Thoracic aorta (tissue), 2 donors: Measurements from ENCODE around the gene ABCC11. TPM values are rescaled to one million over a fixed set of nuclear protein-coding genes. Genes with fewer than 3 reads are reported as not detected.

Source experiments
- ATAC-seq: fragments of 150-250 bp; one replicate; pipeline ENCODE4 v1.8.0; 2017; ENCODE audit warnings: low read depth; ENCODE audit not compliant: insufficient number of reproducible peaks, low FRiP score
- DNase-seq: peaks from one replicate; pipeline ENCODE4 v3.0.0-alpha.2; 2020; ENCODE audit warnings: low spot score
- H3K27ac ChIP-seq, 2 donors: fragments of 200-600 bp; sonication (generic); 1 replicate in 1 of 2; 2 replicates in 1 of 2; pipeline ENCODE4 v1.5.1; 2016; ENCODE audit warnings: mild to moderate bottlenecking in 2 of 2, moderate library complexity in 2 of 2
- H3K27me3 ChIP-seq: fragments of 200-600 bp; sonication (generic); replicated peaks from 2 replicates; pipeline ENCODE4 v1.6.0; 2016; ENCODE audit warnings: mild to moderate bottlenecking; ENCODE audit not compliant: insufficient read depth
- H3K36me3 ChIP-seq: fragments of 200-600 bp; sonication (generic); one replicate; pipeline ENCODE4 v1.5.1; 2016
- H3K4me1 ChIP-seq, 2 donors: fragments of 200-600 bp; sonication (generic); 1 replicate in 1 of 2; 2 replicates in 1 of 2; pipeline versions ENCODE4 v1.5.1 to v1.6.0; 2016; ENCODE audit warnings: low read depth in 2 of 2, mild to moderate bottlenecking in 1 of 2; ENCODE audit not compliant: control insufficient read depth in 1 of 2
- H3K4me3 ChIP-seq: fragments of 200-600 bp; sonication (generic); 2 replicates; pipeline ENCODE4 v1.5.1; 2016; ENCODE audit warnings: mild to moderate bottlenecking
- H3K9me3 ChIP-seq: fragments of 200-600 bp; sonication (generic); 2 replicates; pipeline ENCODE4 v1.5.1; 2016
- total RNA-seq, 2 donors: library from RNA; depleted of rRNA; stranded (reverse); fragments of >200 nt; gene quantifications; one replicate each; pipeline versions ENCODE4 v1.1.0 to v1.2.3, GENCODE V29; 2016
- TF ChIP-seq, protein P1 (sequence below): fragments of 200-600 bp; sonication (generic); IDR thresholded peaks from one replicate; pipeline ENCODE4 v1.5.1; 2019; ENCODE audit warnings: antibody characterized with exemption

ABCC11 gene
- total RNA-seq, 2 donors from 2014 or later = not detected

DNA sequence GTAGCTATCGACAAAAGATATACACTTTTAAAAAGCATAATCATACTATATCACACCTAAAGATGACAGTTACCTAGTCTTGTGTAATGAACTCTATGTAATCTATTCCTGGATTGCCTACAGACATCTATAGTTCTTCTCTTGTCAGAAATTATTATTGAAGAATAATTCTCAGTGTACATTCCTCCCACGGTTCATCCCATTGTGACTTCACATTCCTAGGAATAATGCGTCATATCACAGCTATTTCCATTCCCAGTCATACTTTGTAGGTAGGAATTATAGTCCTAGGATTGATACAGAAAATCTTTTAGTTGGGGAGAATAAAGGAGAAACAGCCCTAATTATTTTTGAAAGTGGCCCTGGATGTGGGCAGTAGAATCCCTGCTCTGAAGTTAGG is 44.0 kb upstream of the ABCC11 start:
- ATAC-seq (no peak), DNase-seq (no peak)
- no peaks in the 10 kb centered on the region for H3K27me3 ChIP-seq
- no peak overlapping the region for H3K27ac ChIP-seq
- H3K9me3 ChIP-seq = peaks cover 7% of the 10 kb centered on the region
- no peak overlapping the region for H3K4me3 ChIP-seq
- TF ChIP-seq, protein P1, sequence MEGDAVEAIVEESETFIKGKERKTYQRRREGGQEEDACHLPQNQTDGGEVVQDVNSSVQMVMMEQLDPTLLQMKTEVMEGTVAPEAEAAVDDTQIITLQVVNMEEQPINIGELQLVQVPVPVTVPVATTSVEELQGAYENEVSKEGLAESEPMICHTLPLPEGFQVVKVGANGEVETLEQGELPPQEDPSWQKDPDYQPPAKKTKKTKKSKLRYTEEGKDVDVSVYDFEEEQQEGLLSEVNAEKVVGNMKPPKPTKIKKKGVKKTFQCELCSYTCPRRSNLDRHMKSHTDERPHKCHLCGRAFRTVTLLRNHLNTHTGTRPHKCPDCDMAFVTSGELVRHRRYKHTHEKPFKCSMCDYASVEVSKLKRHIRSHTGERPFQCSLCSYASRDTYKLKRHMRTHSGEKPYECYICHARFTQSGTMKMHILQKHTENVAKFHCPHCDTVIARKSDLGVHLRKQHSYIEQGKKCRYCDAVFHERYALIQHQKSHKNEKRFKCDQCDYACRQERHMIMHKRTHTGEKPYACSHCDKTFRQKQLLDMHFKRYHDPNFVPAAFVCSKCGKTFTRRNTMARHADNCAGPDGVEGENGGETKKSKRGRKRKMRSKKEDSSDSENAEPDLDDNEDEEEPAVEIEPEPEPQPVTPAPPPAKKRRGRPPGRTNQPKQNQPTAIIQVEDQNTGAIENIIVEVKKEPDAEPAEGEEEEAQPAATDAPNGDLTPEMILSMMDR = no peak
- peaks cover 9% of the 10 kb centered on the region for H3K36me3 ChIP-seq
- H3K4me1 ChIP-seq = peaks cover 0 to 8% of the 10 kb centered on the region in 2 donors

DNA sequence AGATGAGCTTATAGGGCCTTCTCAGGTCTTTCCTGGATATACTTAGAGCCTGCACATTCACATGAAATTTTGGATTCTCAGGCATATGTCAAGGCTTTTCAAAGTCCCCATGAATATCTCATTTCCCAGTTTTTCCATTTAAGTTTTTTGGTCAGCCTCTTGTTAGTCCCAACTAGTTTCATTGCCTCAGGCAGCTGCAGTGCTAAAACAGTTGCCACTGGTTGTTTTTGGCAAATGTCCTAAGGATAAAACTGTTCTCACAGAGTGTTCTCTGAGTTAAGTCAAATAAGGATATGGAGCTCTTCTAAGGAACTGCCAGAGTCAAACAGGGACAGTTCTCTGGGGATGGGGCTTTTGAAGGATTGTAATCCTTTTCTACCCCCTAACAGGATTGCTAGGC is 39.9 kb upstream of the ABCC11 start:
- H3K36me3 ChIP-seq = peaks cover 10% of the 10 kb centered on the region
- ATAC-seq = no peak
- H3K27me3 ChIP-seq = no peaks in the 10 kb centered on the region
- no peak for DNase-seq
- peaks cover 3 to 13% of the 10 kb centered on the region in 2 donors for H3K4me1 ChIP-seq
- no peak overlapping the region for H3K27ac ChIP-seq
- no peak overlapping the region for H3K4me3 ChIP-seq
- TF ChIP-seq, protein P1 = no peak
- peaks cover 7% of the 10 kb centered on the region for H3K9me3 ChIP-seq

DNA sequence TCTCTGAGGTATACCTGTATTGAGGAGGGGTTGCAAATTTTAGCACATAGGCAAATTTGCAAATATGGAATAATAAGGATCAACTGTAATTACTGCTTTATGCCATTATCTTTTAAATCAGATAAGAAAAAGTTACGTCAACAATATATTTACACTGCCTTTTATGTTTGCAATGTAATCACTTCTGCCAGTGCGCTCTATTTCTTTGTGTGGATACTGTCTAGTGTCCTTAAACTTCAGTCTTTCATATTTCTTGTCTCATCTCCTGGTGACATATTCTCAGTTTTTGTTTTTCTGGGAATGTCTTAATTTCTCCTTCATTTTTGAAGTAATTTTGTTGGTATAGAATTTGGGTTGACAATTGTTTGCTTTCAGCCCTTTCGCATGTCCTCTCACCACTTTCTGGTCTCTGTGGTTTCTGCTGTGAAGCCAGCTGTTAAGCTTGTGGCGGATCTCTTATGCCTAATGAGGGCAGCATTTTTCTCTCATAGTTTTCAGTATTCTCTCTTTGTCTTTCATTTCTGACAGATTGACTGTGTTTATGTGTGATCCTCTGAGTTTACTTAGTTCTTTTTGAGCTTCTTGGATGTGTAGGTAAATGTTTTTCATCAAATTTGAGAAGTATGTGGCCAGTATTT is 37.6 kb upstream of the ABCC11 start:
- Histone ChIP-seq H3K27ac (no peak overlapping the region), H3K36me3 (peaks cover 10% of the 10 kb centered on the region), H3K4me1 (peaks cover 6 to 14% of the 10 kb centered on the region in 2 donors), H3K4me3 (no peak overlapping the region), H3K9me3 (peaks cover 7% of the 10 kb centered on the region), H3K27me3 (no peaks in the 10 kb centered on the region)
- ATAC-seq = no peak
- TF ChIP-seq, protein P1 = no peak
- no peak for DNase-seq

DNA sequence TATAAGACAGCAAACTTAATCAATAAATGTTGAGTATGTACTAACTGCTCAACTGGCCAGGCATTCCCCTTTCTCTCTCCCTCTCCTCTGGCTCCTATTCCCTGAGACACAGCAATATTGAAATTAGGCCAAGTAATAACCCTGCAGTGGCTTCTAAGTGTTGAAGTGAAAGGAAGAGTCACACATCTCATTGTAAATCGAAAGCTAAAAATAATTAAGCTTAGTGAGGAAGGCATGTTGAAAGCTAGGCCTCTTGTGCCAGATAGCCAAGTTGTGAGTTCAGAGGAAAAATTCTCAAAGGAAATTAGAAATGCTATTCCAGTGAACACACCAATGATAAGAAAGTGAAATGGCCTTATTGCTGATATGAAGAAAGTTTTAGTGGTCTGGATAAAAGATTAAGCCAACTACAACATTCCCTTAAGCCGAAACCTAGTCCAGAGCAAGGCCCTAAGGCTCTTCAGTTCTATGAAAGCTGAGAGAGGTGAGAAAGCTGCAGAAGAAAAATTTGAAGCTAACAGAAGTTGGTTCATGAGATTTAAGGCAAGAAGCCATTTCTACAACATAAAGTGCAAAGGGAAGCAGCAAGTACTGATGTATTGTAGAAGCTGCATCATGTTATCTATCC is 35.4 kb upstream of the ABCC11 start:
- peak overlapping the region in 1 of 2 donors; percentile 3 for H3K27ac ChIP-seq
- peaks cover 7% of the 10 kb centered on the region for H3K9me3 ChIP-seq
- TF ChIP-seq, protein P1 = no peak
- ATAC-seq = no peak
- peaks cover 14 to 21% of the 10 kb centered on the region in 2 donors for H3K4me1 ChIP-seq
- H3K27me3 ChIP-seq = no peaks in the 10 kb centered on the region
- H3K4me3 ChIP-seq = peak overlapping the region; percentile 33
- peaks cover 10% of the 10 kb centered on the region for H3K36me3 ChIP-seq
- DNase-seq = no peak

DNA sequence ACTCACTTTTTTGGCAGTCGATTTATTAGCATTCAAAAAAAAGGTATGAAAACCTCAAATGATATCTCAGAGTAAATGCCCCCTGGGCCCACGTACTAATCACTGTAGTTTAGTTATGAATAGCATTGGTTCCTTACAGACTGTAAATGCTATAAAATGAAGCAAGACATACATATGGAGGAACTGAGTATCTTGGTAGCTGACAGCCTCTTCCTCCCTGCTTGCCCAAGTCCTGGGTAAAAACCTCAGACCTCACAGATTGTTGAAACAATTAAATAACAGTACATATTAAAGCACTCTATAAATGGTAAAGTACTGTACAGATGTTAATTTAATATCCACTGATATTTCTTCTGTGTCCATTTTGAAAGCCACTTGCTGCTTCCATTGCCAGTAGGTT is 33.2 kb upstream of the ABCC11 start:
- no peak for ATAC-seq
- Histone ChIP-seq H3K4me1 (peaks cover 23 to 34% of the 10 kb centered on the region in 2 donors), H3K27ac (no peak overlapping the region), H3K4me3 (no peak overlapping the region), H3K27me3 (no peaks in the 10 kb centered on the region), H3K36me3 (no peaks in the 10 kb centered on the region), H3K9me3 (no peaks in the 10 kb centered on the region)
- TF ChIP-seq, protein P1 = no peak
- no peak for DNase-seq
